Stimulated activated naive B cell treated with anti-CD40 and anti-IgM and Interleukin-4, amounts not matched to agents 10 μg/mL and 1 μg/mL and 100 μg/mL, for 72 hours (primary cell): ENCODE results near the gene SPATA31E1.
"Not testable (repeated sequence)": the region's sequence is repeated elsewhere in the genome, so short reads cannot be mapped to it uniquely, and the experiment has no call there.

Experiments used
- ATAC-seq, 2 donors: fragments of 150-1000 bp; cut with Tn5 transposase; replicated peaks; 2 replicates each; pipeline ENCODE4 v1.10.0; 2021; ENCODE audit warnings: moderate library complexity in 1 of 2
- DNase-seq: peaks from one replicate; pipeline ENCODE4 v3.0.0; 2021
- H3K27ac Mint-ChIP-seq: one replicate; pipeline ENCODE4 v1.8.0; 2022; ENCODE audit warnings: mild to moderate bottlenecking, mixed read lengths
- H3K27me3 Mint-ChIP-seq, 2 donors: one replicate each; pipeline ENCODE4 v1.8.0; 2022; ENCODE audit warnings: mixed read lengths in 2 of 2
- H3K36me3 Mint-ChIP-seq, 2 donors: one replicate each; pipeline ENCODE4 v1.8.0; 2022; ENCODE audit warnings: mixed read lengths in 2 of 2, mild to moderate bottlenecking in 1 of 2
- H3K4me1 Mint-ChIP-seq, 2 donors: one replicate each; pipeline ENCODE4 v1.8.0; 2022; ENCODE audit warnings: mixed read lengths in 2 of 2, mild to moderate bottlenecking in 1 of 2
- H3K4me3 Mint-ChIP-seq, 2 donors: one replicate each; pipeline ENCODE4 v1.8.0; 2022; ENCODE audit warnings: mild to moderate bottlenecking in 2 of 2, mixed read lengths in 2 of 2, moderate library complexity in 1 of 2
- H3K9me3 Mint-ChIP-seq, 2 donors: one replicate each; pipeline ENCODE4 v1.8.0; 2022; ENCODE audit warnings: mixed read lengths in 2 of 2, mild to moderate bottlenecking in 1 of 2

SPATA31E1 gene

DNA sequence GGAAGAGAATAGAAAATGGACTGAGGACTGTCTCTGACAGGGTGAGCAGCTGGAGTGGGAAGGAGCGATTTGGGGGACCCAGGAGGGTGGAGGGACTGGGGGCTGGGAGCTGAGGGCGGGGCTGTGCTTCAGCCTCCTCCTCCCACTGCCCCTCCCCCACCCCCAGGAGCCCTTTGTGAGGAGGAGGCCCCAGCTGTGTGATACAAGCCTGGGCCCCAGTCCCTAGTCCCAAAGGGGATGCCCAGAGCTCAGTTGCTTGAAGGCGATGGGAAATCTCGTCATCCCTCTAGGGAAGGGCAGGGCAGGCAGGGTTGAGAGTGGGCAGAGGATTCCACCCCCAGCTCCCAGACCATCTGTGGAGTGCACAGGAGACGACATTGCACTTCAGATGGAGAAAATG lies at the start of gene SPATA31E1:
SPATA31E1 (plus strand) TSS at position 251 of the 400 bp plus-strand sequence; CDS start at position 266, 15 bp downstream.
- no peak for DNase-seq
- Mint-ChIP-seq H3K9me3 (peaks cover under 1 to 2% of the 10 kb centered on the region in 2 donors), H3K27ac (peak within 1 kb of the TSS; percentile 76), H3K4me1 (no peaks in the 10 kb centered on the region), H3K4me3 (no peak within 1 kb of the TSS), H3K36me3 (no peaks in the 10 kb centered on the region), H3K27me3 (peaks cover 0 to 6% of the 10 kb centered on the region in 2 donors)
- ATAC-seq = no peak

DNA sequence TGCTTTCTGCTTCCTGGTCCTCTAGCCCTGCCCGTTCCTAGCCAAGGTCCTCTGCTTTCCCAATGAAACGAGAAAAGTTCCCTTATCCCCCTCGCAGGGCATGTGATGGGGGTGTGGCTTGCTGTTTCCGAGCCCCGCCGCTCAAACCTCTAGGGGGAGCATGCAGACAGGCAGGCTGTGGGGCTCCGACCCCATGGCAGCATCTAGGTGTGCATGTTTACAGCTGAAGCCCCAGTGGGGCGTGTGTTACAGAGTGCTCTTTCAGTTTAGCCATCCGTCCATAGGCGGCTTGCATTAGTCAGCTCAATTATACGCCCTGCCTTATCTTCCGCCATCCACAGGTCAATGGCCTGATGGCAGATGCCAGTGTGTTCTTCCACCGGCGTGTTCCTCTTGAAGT lies 48.3 kb upstream of the SPATA31E1 start:
- peaks cover 0 to 5% of the 10 kb centered on the region in 2 donors for H3K27me3 Mint-ChIP-seq
- no peak overlapping the region for H3K4me3 Mint-ChIP-seq
- H3K9me3 Mint-ChIP-seq = no peaks in the 10 kb centered on the region
- H3K27ac Mint-ChIP-seq = no peak overlapping the region
- no peaks in the 10 kb centered on the region for H3K36me3 Mint-ChIP-seq
- no peak for ATAC-seq
- no peak for DNase-seq
- H3K4me1 Mint-ChIP-seq = no peaks in the 10 kb centered on the region

DNA sequence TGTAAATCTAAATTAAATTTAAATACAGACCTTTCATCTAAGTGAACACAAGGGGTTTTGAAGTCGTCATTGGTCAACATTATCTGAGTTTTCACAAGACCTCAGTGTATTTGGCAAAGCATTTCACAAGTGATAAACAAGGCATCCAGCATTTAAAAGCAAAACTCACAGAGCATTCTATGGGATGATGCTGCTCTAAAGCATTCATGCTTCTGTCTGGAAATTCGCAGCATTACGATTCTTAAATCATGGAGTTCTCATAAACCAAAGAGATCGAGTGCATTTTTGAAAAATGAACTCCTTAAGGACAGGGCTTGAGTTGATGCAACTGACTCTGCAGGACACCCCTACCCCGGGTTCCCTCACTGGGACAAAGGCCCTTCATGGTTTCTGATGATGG lies 46.1 kb upstream of the SPATA31E1 start:
- H3K9me3 Mint-ChIP-seq = no peaks in the 10 kb centered on the region
- H3K27ac Mint-ChIP-seq = no peak overlapping the region
- H3K4me3 Mint-ChIP-seq = no peak overlapping the region
- no peaks in the 10 kb centered on the region for H3K36me3 Mint-ChIP-seq
- H3K4me1 Mint-ChIP-seq = no peaks in the 10 kb centered on the region
- ATAC-seq (no peak), DNase-seq (no peak)
- peaks cover 0 to 5% of the 10 kb centered on the region in 2 donors for H3K27me3 Mint-ChIP-seq

DNA sequence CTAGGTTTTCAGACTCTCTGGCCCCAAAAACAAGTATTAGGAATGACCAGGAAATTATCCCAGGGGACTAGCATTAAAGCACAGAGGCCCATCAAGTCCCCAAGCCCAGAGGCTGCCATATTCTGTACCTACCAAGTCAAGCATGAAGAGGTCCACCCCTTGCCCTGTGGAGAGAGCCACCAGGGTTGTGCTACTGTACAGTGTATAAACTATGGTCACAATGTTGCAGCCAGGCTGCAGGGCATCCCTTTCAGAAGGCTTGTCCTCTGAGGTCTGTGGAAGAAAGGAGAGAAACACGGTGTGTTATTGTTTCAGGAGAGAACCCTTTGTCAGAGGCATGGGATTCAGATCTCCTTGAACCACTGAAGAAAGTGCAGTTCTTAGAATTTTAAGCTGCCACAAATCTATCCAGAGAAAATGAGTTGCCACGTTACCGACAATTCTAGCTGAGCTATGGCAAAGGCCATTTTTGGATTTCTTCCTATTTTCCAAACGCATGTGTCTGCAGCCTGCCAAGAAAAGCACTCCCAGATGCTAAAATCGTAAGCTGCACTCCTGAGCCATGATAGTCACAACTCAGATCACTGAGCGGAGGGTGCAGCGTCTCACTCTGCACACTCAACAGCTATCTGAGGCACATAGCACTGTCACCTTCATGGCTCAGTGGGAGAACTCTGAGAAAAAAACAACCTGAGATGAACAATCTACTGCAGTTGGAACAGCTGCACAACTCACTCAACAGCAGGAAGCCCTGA lies 45.5 kb upstream of the SPATA31E1 start:
- ATAC-seq = no peak
- H3K9me3 Mint-ChIP-seq = no peaks in the 10 kb centered on the region
- peaks cover 0 to 5% of the 10 kb centered on the region in 2 donors for H3K27me3 Mint-ChIP-seq
- H3K27ac Mint-ChIP-seq = no peak overlapping the region
- no peaks in the 10 kb centered on the region for H3K36me3 Mint-ChIP-seq
- no peak for DNase-seq
- H3K4me1 Mint-ChIP-seq = no peaks in the 10 kb centered on the region
- no peak overlapping the region for H3K4me3 Mint-ChIP-seq

DNA sequence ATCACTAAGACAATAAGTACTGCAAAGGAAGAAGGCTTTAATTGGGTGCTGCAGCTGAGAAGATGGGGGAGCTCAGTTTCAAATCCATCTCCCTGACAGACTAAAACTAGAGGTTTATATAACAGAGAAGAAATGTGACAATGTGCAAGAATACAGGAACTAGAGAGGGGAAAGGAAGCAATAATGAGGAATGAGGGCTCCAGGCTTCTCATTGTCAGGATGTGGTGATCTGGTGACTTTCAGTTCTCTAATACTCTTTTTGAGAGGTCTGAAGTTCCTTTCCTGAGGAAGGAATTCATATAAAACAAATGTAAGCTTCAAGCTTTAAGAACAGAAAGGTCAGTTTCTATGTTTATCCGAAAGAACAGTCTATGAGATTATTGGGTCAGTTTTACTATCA lies 42.5 kb upstream of the SPATA31E1 start:
- no peak for DNase-seq
- Mint-ChIP-seq H3K4me3 (no peak overlapping the region), H3K27me3 (no peaks in the 10 kb centered on the region), H3K9me3 (no peaks in the 10 kb centered on the region), H3K36me3 (no peaks in the 10 kb centered on the region), H3K4me1 (no peaks in the 10 kb centered on the region), H3K27ac (no peak overlapping the region)
- peak in 1 of 2 donors; percentile 41 for ATAC-seq

DNA sequence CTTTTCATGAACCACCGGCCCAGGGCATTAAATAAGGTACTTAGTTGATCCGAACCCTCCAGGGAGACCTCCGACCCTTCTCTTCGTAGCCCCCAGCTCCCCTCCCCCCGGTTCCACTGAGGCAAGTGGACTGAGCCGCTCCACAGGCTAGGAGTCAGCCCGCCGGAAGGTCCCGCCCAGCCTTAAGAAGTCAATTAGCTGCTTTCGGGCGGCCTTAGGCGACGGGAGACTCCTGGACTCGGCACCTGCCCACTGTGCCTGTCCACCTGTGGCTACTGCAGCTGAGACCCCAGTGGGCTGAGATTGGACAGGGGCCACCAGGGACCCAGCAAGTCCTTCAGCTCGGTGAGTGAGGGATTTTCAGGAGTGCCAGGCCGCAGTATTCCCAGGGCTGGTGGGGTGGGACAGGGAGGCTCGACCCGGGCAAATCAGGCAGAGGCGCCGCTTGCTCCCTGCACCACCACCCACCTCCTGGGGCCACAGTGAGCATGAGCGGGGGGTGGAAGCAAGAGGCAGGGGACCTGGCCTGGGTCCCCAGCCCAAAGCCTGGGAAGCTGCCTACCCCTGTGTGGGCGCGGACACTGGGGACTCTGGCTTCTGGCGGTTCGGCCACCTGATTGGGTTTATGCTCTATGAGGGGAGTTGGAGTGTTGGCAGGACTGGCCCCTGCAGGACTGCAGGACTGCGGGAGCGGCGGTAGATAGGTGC lies 39.6 kb upstream of the SPATA31E1 start:
- DNase-seq (no peak), ATAC-seq (no peak)
- Mint-ChIP-seq H3K4me3 (no peak overlapping the region), H3K27ac (no peak overlapping the region), H3K4me1 (no peaks in the 10 kb centered on the region), H3K27me3 (no peaks in the 10 kb centered on the region), H3K36me3 (no peaks in the 10 kb centered on the region), H3K9me3 (no peaks in the 10 kb centered on the region)

DNA sequence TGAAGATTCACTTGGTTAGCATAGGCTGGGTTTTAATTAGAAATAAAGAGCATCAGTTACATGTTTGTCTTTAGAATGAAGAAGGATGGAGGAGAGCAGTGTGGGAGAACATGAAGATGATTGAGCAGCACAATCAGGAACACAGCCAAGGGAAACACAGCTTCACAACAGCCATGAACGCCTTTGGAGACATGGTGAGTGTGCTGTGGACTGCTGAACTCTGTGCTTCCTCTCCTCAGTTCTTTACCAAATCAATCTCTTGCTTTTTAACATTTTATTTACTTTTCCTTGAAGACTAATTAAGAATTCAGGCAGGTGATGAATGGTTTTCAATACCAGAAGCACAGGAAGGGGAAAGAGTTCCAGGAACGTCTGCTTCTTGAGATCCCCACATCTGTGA lies 38.2 kb upstream of the SPATA31E1 start:
- Mint-ChIP-seq H3K27me3 (no peaks in the 10 kb centered on the region), H3K4me1 (no peaks in the 10 kb centered on the region), H3K36me3 (no peaks in the 10 kb centered on the region), H3K9me3 (no peaks in the 10 kb centered on the region), H3K4me3 (no peak overlapping the region), H3K27ac (no peak overlapping the region)
- ATAC-seq (no peak), DNase-seq (no peak)

DNA sequence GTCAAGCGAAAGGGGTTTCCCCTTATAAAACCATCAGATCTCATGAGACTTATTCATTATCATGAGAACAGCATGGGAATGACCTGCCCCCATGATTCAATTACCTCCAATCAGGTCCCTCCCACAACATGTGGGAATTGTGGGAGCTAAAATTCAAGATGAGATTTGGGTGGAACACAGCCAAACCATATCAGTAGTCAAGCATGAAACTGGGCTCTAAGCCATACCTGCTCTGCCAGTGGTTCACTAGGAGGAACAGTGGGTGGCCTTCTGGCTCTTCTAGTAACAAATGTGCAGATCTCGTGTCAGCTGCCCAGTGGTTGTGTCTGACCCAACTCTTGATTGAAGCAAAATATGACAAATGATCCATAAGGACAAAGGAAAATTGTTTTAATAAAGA lies 34.9 kb upstream of the SPATA31E1 start:
- not testable (repeated sequence) for ATAC-seq, H3K27ac Mint-ChIP-seq, H3K4me1 Mint-ChIP-seq

DNA sequence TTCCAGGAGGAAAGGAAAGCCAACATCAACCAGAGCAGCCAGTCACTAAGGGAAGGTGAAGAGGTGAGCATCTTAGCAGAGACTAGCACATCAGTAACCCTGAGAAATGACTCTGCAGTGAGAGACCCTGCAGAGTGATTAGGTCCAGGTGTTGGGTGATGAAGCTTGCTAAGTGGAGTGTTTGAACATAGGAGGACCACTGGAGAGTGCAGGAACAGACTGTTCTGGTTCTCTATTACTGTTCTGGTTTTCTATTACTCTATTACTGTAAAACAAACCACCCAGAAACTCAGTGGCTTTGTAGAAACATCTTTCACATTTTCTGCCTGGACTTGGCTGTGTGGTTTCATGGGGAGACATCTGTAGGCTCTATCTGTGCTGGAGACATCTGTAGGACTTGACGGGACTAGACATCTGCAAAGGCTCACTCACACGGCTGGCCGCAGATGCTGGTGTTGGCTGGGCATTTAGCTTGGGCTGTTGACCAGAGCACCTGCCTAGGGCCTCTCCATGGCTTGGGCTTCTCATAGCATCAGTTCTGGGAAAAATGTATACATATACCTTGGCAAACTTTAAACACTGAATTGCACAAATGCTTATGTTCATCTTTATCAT lies 33.4 kb upstream of the SPATA31E1 start:
- no peak overlapping the region for H3K27ac Mint-ChIP-seq
- no peaks in the 10 kb centered on the region for H3K36me3 Mint-ChIP-seq
- DNase-seq = no peak
- no peak for ATAC-seq
- peaks cover 0 to 7% of the 10 kb centered on the region in 2 donors for H3K27me3 Mint-ChIP-seq
- no peak overlapping the region for H3K4me3 Mint-ChIP-seq
- no peaks in the 10 kb centered on the region for H3K4me1 Mint-ChIP-seq
- H3K9me3 Mint-ChIP-seq = no peaks in the 10 kb centered on the region

More for the DNA sequence above, 34.9 kb upstream of the SPATA31E1 start:
- not testable (repeated sequence) for DNase-seq, H3K4me3 Mint-ChIP-seq, H3K27me3 Mint-ChIP-seq, H3K36me3 Mint-ChIP-seq, H3K9me3 Mint-ChIP-seq

DNA sequence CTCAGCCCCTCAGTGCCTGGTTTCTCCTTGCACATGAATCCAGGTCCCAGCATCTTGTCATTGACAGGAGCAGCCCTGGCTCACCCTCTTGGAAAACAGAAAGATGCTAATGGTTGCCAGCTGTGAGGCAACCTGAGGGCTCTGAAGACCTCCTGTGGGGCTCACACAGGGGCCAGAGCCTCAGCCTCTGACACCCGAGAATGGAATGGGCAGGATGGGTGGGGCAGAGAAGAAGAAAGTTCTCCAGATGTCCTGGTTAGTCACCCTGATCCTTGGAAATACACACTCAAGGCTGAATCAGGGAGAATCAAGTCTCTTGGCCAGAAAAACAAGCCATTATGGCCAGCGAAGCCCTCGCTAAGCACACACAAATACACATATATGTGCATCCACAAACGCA lies 32.3 kb upstream of the SPATA31E1 start:
- no peaks in the 10 kb centered on the region for H3K36me3 Mint-ChIP-seq
- H3K27ac Mint-ChIP-seq = no peak overlapping the region
- peaks cover 0 to 7% of the 10 kb centered on the region in 2 donors for H3K27me3 Mint-ChIP-seq
- ATAC-seq (no peak), DNase-seq (no peak)
- H3K4me3 Mint-ChIP-seq = no peak overlapping the region
- no peaks in the 10 kb centered on the region for H3K4me1 Mint-ChIP-seq
- no peaks in the 10 kb centered on the region for H3K9me3 Mint-ChIP-seq

DNA sequence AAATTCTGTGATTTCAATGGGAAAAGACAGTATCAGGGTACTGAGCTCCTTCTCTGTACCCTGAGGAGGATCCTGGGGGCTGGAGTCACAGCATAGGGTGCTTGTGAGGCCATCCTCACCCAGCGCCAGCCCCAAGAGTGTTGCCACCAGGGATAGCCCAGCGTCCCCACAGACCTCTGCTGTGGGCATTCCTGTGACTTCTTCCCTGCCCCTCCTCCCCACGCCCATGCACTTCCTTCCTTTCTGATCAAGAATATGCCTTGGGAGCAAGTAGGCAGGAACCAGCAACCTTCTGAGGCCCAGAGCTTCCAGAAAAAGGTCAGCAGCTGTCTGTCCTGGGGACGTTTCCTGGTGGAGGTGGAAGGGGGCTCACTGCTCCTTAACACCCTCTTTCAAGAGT lies 31.5 kb upstream of the SPATA31E1 start:
- H3K36me3 Mint-ChIP-seq, H3K4me3 Mint-ChIP-seq, ATAC-seq, H3K4me1 Mint-ChIP-seq, H3K27ac Mint-ChIP-seq, DNase-seq, H3K27me3 Mint-ChIP-seq, H3K9me3 Mint-ChIP-seq: not testable (repeated sequence)

DNA sequence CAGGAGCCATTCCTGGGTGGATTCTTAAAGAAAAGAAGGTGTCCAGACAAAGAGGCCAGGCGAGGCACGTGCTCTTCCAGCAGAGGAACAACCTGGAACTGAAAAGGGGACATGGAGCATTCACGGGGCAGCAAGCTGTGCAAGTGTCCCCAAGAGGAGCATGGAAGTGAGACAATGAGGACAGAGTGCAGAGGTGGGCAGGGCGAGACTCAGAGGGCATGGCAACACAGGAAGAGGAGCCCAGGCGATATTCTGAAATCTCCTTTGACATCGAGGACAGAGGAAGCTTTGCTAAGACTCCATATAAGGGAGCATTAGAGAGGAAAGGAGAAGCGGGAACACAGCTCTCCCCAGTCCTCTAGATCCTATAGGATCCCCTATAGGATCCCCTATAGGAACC lies 29.4 kb upstream of the SPATA31E1 start:
- H3K27me3 Mint-ChIP-seq = peaks cover 6 to 7% of the 10 kb centered on the region in 2 donors
- H3K36me3 Mint-ChIP-seq = peaks cover 3 to 5% of the 10 kb centered on the region in 2 donors

DNA sequence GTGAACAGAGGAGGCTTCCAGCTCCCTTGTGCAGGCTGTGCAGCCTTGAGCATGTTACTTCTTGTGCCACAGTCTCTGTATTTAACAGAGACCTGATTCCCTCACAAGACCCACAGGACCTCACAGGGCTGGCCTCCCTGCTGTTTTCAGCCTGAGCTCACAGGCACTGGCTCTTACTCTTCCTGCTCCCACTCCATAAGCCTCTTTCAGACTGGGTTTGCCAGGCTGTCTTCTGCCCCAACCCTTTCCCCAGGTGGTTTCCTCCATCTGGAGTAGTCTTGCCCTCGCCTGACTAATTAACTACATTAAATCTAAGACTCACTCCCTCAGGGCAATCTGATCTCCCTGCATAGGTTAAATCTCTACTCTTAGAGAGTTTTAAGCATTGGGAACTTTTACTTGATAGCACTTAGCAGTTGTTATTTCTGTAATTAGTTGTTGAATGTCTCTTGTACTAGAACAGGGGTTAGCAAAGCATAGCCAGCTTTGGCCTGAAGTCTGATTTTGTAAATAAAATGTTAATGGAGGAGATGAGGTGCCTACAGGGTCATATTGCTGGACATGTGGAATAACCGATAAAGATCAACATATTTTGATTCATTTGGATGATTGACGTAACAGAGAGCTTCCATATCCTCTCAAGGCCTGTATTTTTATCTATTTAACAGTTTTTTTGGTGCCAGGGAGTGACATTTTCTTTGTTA lies 28.6 kb upstream of the SPATA31E1 start:
- Mint-ChIP-seq H3K27me3 (peaks cover 6 to 7% of the 10 kb centered on the region in 2 donors), H3K4me1 (no peaks in the 10 kb centered on the region)

More for the DNA sequence above, 29.4 kb upstream of the SPATA31E1 start:
- DNase-seq = no peak
- Mint-ChIP-seq H3K4me3 (no peak overlapping the region), H3K27ac (no peak overlapping the region), H3K9me3 (peaks cover 5 to 7% of the 10 kb centered on the region in 2 donors), H3K4me1 (no peaks in the 10 kb centered on the region)
- no peak for ATAC-seq

DNA sequence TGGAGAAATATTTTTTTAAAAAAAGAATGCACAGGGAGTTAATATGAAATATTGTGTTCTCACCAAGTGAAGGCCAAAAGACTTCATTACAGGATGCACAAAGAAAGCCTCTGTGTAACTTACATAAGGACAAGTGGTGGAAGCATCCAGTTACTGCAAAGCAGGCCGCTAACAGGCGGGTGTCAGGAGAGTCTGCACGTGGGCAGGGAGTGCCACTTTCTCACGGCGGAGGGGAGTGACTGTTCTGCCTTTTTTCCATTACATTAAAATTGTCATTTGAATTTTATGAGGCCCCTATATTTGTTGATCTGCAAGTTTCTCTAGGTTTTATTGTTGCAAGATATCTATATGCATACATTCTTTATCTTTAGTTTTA lies 28.1 kb upstream of the SPATA31E1 start:
- no peak for ATAC-seq
- Mint-ChIP-seq H3K4me1 (no peaks in the 10 kb centered on the region), H3K36me3 (peaks cover 3 to 5% of the 10 kb centered on the region in 2 donors), H3K27ac (no peak overlapping the region), H3K27me3 (peaks cover 6 to 7% of the 10 kb centered on the region in 2 donors), H3K9me3 (peaks cover 5 to 7% of the 10 kb centered on the region in 2 donors), H3K4me3 (no peak overlapping the region)
- no peak for DNase-seq

More for the DNA sequence above, 28.6 kb upstream of the SPATA31E1 start:
- Mint-ChIP-seq H3K4me3 (no peak overlapping the region), H3K36me3 (peaks cover 3 to 5% of the 10 kb centered on the region in 2 donors), H3K27ac (no peak overlapping the region), H3K9me3 (peaks cover 5 to 7% of the 10 kb centered on the region in 2 donors)
- ATAC-seq (no peak), DNase-seq (no peak)
